Gastroesophageal sphincter (tissue), 4 donors: ENCODE results near the gene PDE6A. TPM values are rescaled to one million over a fixed set of nuclear protein-coding genes. Genes with fewer than 3 reads are reported as not detected.

Experiments
- ATAC-seq: fragments of 150-250 bp; one replicate; pipeline ENCODE4 v1.9.1; 2016; ENCODE audit warnings: mild to moderate bottlenecking, moderate library complexity
- H3K27ac ChIP-seq, 4 donors: fragments of 200-600 bp; sonication (generic) in 3 of 4; 1 replicate in 3 of 4; 2 replicates in 1 of 4; pipeline ENCODE4 v1.5.1; 2016 to 2019
- H3K27me3 ChIP-seq: fragments of 200-600 bp; sonication (generic); one replicate; pipeline ENCODE4 v1.5.1; 2019
- H3K36me3 ChIP-seq, 2 donors: fragments of 200-600 bp; sonication (generic); one replicate each; pipeline ENCODE4 v1.5.1; 2019; ENCODE audit warnings: control low read depth in 1 of 2
- H3K4me1 ChIP-seq, 3 donors: fragments of 200-600 bp; sonication (generic); 1 replicate in 2 of 3; 2 replicates in 1 of 3; pipeline ENCODE4 v1.5.1; 2016 to 2019; ENCODE audit warnings: control low read depth in 2 of 3
- H3K4me3 ChIP-seq, 2 donors: fragments of 200-600 bp; sonication (generic); one replicate each; pipeline ENCODE4 v1.5.1; 2019; ENCODE audit warnings: mild to moderate bottlenecking in 1 of 2, moderate library complexity in 1 of 2
- H3K9me3 ChIP-seq, 3 donors: fragments of 200-600 bp; sonication (generic); one replicate each; pipeline ENCODE4 v1.5.1; 2017 to 2019; ENCODE audit warnings: control low read depth in 2 of 3
- CTCF ChIP-seq, 4 experiments: fragments of 200-600 bp in 2 of 4; fragments of 450-650 bp in 2 of 4; sonication (generic) in 1 of 4; IDR thresholded peaks; one replicate each; pipeline ENCODE4 v1.5.1; 2017 to 2019; ENCODE audit warnings: antibody characterized with exemption in 4 of 4, mild to moderate bottlenecking in 2 of 4, moderate library complexity in 2 of 4
- EP300 ChIP-seq: sonication (generic); formaldehyde crosslinking; IDR thresholded peaks from one replicate; pipeline ENCODE4 v1.6.1; 2017; ENCODE audit warnings: antibody characterized with exemption, mild to moderate bottlenecking
- POLR2A ChIP-seq, 2 donors: fragments of 450-650 bp; IDR thresholded peaks; one replicate each; pipeline ENCODE4 v1.6.1; 2017; ENCODE audit warnings: antibody characterized with exemption in 2 of 2, mild to moderate bottlenecking in 2 of 2, moderate library complexity in 1 of 2
- POLR2AphosphoS5 ChIP-seq: sonication (generic); formaldehyde crosslinking; IDR thresholded peaks from one replicate; pipeline ENCODE4 v1.6.1; 2017; ENCODE audit warnings: antibody characterized with exemption
- WGBS, 2 donors: methylation state at CpG; one replicate each; pipeline ENCODE4 v1.1.5; 2018; ENCODE audit warnings: low coverage in 1 of 2; 5-methylcytosine and 5-hydroxymethylcytosine counted together
- total RNA-seq, 4 donors: library from RNA; depleted of rRNA; stranded (reverse); fragments of >200 nt; gene quantifications; one replicate each; pipeline ENCODE4 v1.1.0, GENCODE V29; 2016

The PDE6A gene
- total RNA-seq, 4 donors from 2014 or later, result 0.05 TPM; not detected in 3

- WGBS, 2 donors, result 78 to 79% methylated on average over 9 to 15 of the region's 17 CpGs
These were observed 123.8 kb downstream of the PDE6A start for GRCh38 chr5:149820536-149821510.

GRCh38 chr5:149820012-149820411, 124.6 kb downstream of the PDE6A start:
- WGBS, 2 donors, result 100% methylated on average over 1 of the region's 2 CpGs; no CpG with 5 or more reads in 1 of the 2 donors
- no peak overlapping the region for H3K4me3 ChIP-seq
- ATAC-seq, result no peak

More at GRCh38 chr5:149820536-149821510, 123.8 kb downstream of the PDE6A start:
- TF ChIP-seq POLR2AphosphoS5 (no peak), EP300 (no peak)
- no peaks in the 10 kb centered on the region for H3K9me3 ChIP-seq
- H3K36me3 ChIP-seq, result peaks cover 0 to 8% of the 10 kb centered on the region in 2 donors
- H3K27me3 ChIP-seq, result no peaks in the 10 kb centered on the region
- ATAC-seq, result no peak
- peaks cover 10 to 40% (median 21%) of the 10 kb centered on the region in 3 donors for H3K4me1 ChIP-seq
- H3K4me3 ChIP-seq, result no peak overlapping the region
- H3K27ac ChIP-seq, result no peak overlapping the region

GRCh38 chr5:149818116-149818515, 126.5 kb downstream of the PDE6A start:
- no peak overlapping the region for H3K4me3 ChIP-seq
- 100% methylated on average over 1 of the region's 4 CpGs for WGBS, 2 donors
- H3K27ac ChIP-seq, result no peak overlapping the region
- H3K9me3 ChIP-seq, result no peaks in the 10 kb centered on the region
- no peak for TF ChIP-seq EP300
- no peak for TF ChIP-seq POLR2A (IDR thresholded peaks at IDR 0.05)
- TF ChIP-seq CTCF (IDR thresholded peaks at IDR 0.05), result no peak
- TF ChIP-seq POLR2AphosphoS5, result no peak
- H3K4me1 ChIP-seq, result peaks cover 0 to 18% (median 3%) of the 10 kb centered on the region in 3 donors
- H3K27me3 ChIP-seq, result no peaks in the 10 kb centered on the region
- H3K36me3 ChIP-seq, result peaks cover 0 to 8% of the 10 kb centered on the region in 2 donors
- ATAC-seq, result no peak

More at GRCh38 chr5:149820012-149820411, 124.6 kb downstream of the PDE6A start:
- peaks cover 0 to 8% of the 10 kb centered on the region in 2 donors for H3K36me3 ChIP-seq
- no peaks in the 10 kb centered on the region for H3K9me3 ChIP-seq
- H3K4me1 ChIP-seq, result peaks cover 8 to 32% (median 21%) of the 10 kb centered on the region in 3 donors
- TF ChIP-seq POLR2AphosphoS5, result no peak
- TF ChIP-seq EP300, result no peak
- no peak for TF ChIP-seq POLR2A (IDR thresholded peaks at IDR 0.05)
- TF ChIP-seq CTCF (IDR thresholded peaks at IDR 0.05), result no peak
- H3K27ac ChIP-seq, result no peak overlapping the region
- no peaks in the 10 kb centered on the region for H3K27me3 ChIP-seq

- 60 to 77% methylated on average over 2 to 3 of the region's 4 CpGs for WGBS, 2 donors
- Histone ChIP-seq H3K9me3 (no peaks in the 10 kb centered on the region), H3K4me1 (peaks cover 0 to 18% (median 0%) of the 10 kb centered on the region in 3 donors)
These were observed 127.0 kb downstream of the PDE6A start for GRCh38 chr5:149817539-149818060.

More at GRCh38 chr5:149817539-149818060, 127.0 kb downstream of the PDE6A start:
- ATAC-seq, result no peak
- H3K27ac ChIP-seq, result no peak overlapping the region
- no peak overlapping the region for H3K4me3 ChIP-seq
- H3K36me3 ChIP-seq, result peaks cover 0 to 8% of the 10 kb centered on the region in 2 donors
- TF ChIP-seq CTCF (IDR thresholded peaks at IDR 0.05), result no peak
- no peak for TF ChIP-seq POLR2AphosphoS5
- TF ChIP-seq EP300, result no peak
- no peak for TF ChIP-seq POLR2A (IDR thresholded peaks at IDR 0.05)
- no peaks in the 10 kb centered on the region for H3K27me3 ChIP-seq
